ENCODE results near the gene ST6GAL1. TPM values are rescaled to one million over a fixed set of nuclear protein-coding genes. Genes with fewer than 3 reads are reported as not detected.

Gene ST6GAL1
- total and polyA plus RNA-seq, 2 of the 4 experiments (the other 2 are of a cell fraction), result 1.4 to 2.9 TPM

- Histone ChIP-seq H3K27ac (ENCODE audit: insufficient read depth, low read length) (no peak overlapping the region), H3K4me1 (ENCODE audit: control insufficient read depth, insufficient read depth, low read length) (peaks cover 3% of the 10 kb centered on the region; the same call in 1 of the 2 replicates), H3K27me3 (ENCODE audit: control insufficient read depth, insufficient read depth, low read length) (no peaks in the 10 kb centered on the region), H3K56ac (ENCODE audit: extremely low read depth, insufficient read depth, low read length) (no peak overlapping the region), H3K36me3 (ENCODE audit: control insufficient read depth, insufficient read depth, low read length) (no peaks in the 10 kb centered on the region), H2BK15ac (ENCODE audit: low read depth, low read length) (no peak overlapping the region), H3K79me1 (ENCODE audit: low read depth in 1 of 2, low read length in 2 of 2) (no peaks in the 10 kb centered on the region), H3K18ac (ENCODE audit: low read depth, low read length) (no peak overlapping the region), H2BK20ac (ENCODE audit: low read depth, low read length) (no peak overlapping the region), H2AFZ (replicated peaks; ENCODE audit: low read length, poor library complexity) (no peak overlapping the region), H3K4me3 (ENCODE audit: insufficient read depth, low read depth, low read length) (no peak overlapping the region), H3K9me3 (ENCODE audit: control insufficient read depth, insufficient read depth, low read length) (no peaks in the 10 kb centered on the region), H3K9me1 (ENCODE audit: insufficient read depth, low read length) (no peaks in the 10 kb centered on the region; the same call in 1 of the 2 replicates), H2AK5ac (ENCODE audit: low read depth, low read length) (no peak overlapping the region), H4K20me1 (ENCODE audit: insufficient read depth, low read length) (no peaks in the 10 kb centered on the region), H3K9ac (ENCODE audit: low read depth, low read length) (no peak overlapping the region), H4K5ac (ENCODE audit: low read depth, low read length) (no peak overlapping the region), H2BK120ac (ENCODE audit: low read depth, low read length) (no peak overlapping the region), H3K14ac (replicated peaks; ENCODE audit: low read depth, low read length) (no peak overlapping the region), H2BK5ac (ENCODE audit: low read depth, low read length, poor library complexity, severe bottlenecking) (no peak overlapping the region), H3K4ac (ENCODE audit: low read depth, low read length) (no peak overlapping the region), H4K91ac (ENCODE audit: insufficient read depth, low read depth, low read length) (no peak overlapping the region), H4K8ac (ENCODE audit: low read depth in 2 of 2, low read length in 2 of 2) (no peak overlapping the region), H2AK9ac (replicated peaks; ENCODE audit: low read depth, low read length, poor library complexity) (no peak overlapping the region), H3K23ac (ENCODE audit: low read depth, low read length) (no peak overlapping the region), H3K4me2 (ENCODE audit: low read depth, low read length) (no peak overlapping the region)
- CTCF ChIA-PET, result no interaction called here
- ATAC-seq (ENCODE audit: low read depth), result no peak
- DNase-seq, result no peak
- no peak for TF ChIP-seq CEBPB (IDR thresholded peaks at IDR 0.05; ENCODE audit: low read depth, low read length)
- TF ChIP-seq, protein P1, sequence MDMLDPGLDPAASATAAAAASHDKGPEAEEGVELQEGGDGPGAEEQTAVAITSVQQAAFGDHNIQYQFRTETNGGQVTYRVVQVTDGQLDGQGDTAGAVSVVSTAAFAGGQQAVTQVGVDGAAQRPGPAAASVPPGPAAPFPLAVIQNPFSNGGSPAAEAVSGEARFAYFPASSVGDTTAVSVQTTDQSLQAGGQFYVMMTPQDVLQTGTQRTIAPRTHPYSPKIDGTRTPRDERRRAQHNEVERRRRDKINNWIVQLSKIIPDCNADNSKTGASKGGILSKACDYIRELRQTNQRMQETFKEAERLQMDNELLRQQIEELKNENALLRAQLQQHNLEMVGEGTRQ (IDR thresholded peaks at IDR 0.05; ENCODE audit: low read depth, low read length), result no peak
- no peak for TF ChIP-seq MAFK (IDR thresholded peaks at IDR 0.05; ENCODE audit: low read depth, low read length)
- no peak for TF ChIP-seq POLR2A (IDR thresholded peaks at IDR 0.05; ENCODE audit: low read depth, low read length)
- TF ChIP-seq CHD1 (IDR thresholded peaks at IDR 0.05; ENCODE audit: low read depth, low read length), result no peak
- TF ChIP-seq, protein P2, sequence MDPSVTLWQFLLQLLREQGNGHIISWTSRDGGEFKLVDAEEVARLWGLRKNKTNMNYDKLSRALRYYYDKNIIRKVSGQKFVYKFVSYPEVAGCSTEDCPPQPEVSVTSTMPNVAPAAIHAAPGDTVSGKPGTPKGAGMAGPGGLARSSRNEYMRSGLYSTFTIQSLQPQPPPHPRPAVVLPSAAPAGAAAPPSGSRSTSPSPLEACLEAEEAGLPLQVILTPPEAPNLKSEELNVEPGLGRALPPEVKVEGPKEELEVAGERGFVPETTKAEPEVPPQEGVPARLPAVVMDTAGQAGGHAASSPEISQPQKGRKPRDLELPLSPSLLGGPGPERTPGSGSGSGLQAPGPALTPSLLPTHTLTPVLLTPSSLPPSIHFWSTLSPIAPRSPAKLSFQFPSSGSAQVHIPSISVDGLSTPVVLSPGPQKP (IDR thresholded peaks at IDR 0.05; ENCODE audit: borderline replicate concordance, low read depth, low read length), result no peak
- no peak for TF ChIP-seq MXI1 (IDR thresholded peaks at IDR 0.05; ENCODE audit: borderline replicate concordance, low read depth, low read length)
- no CpG with 5 or more reads among the region's 7 CpGs for WGBS, 2 experiments (ENCODE audit: extremely low coverage in 2 of 2, insufficient read length in 1 of 2)
- BruUV-seq (replicated peaks), result no TSS peak
- in situ Hi-C loops (cut with MboI; ENCODE audit: low sequenced_read_pairs), result no loop called here
- POLR2A ChIA-PET (ENCODE audit: unreplicated experiment), result no interaction called here
- dilution Hi-C loops (cut with HindIII; ENCODE audit: low sequenced_read_pairs, unreplicated experiment), result no loop called here
- intact Hi-C loops (cut with micrococcal nuclease), result no loop called here
These were observed 63.0 kb downstream of the ST6GAL1 start for GRCh38 chr3:186993210-186993782.
